Ramos (cell line): ENCODE measurements around the gene NRP1.

Source experiments
- in situ Hi-C: fragments of 300-500 bp; cut with MboI; formaldehyde crosslinking; loops from one replicate; pipeline ENCODE4 v1.14.3; 2022; ENCODE audit warnings: low sequenced_read_pairs; ENCODE audit not compliant: unreplicated experiment

NRP1 gene

GRCh38 chr10:33162248-33162575 is 172.3 kb downstream of the NRP1 start:
- in situ Hi-C loops, result no loop called here

- in situ Hi-C loops, result no loop called here
These were observed 172.8 kb downstream of the NRP1 start for GRCh38 chr10:33161550-33162247.

GRCh38 chr10:33160151-33160550 is 174.3 kb downstream of the NRP1 start:
- in situ Hi-C loops, result no loop called here

DNA sequence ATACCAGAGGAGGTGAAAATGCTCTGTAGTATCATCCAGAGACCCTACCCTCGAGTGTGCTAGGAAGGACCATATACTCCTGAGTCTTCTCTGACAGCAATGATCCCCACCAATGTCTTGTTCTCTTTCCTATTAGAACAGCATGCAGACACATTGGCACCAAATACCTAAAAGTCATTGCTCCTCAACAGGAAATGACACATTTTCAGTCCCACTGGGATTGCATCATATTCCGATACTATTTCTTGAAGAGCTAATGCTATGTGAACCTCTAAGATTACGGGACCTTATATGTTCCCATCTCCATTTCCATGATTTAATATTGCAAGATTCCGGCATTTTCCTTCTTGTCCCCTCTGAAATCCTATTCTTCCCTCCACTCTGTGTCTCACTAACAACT is 177.4 kb downstream of the NRP1 start:
- in situ Hi-C loops, result no loop called here

DNA sequence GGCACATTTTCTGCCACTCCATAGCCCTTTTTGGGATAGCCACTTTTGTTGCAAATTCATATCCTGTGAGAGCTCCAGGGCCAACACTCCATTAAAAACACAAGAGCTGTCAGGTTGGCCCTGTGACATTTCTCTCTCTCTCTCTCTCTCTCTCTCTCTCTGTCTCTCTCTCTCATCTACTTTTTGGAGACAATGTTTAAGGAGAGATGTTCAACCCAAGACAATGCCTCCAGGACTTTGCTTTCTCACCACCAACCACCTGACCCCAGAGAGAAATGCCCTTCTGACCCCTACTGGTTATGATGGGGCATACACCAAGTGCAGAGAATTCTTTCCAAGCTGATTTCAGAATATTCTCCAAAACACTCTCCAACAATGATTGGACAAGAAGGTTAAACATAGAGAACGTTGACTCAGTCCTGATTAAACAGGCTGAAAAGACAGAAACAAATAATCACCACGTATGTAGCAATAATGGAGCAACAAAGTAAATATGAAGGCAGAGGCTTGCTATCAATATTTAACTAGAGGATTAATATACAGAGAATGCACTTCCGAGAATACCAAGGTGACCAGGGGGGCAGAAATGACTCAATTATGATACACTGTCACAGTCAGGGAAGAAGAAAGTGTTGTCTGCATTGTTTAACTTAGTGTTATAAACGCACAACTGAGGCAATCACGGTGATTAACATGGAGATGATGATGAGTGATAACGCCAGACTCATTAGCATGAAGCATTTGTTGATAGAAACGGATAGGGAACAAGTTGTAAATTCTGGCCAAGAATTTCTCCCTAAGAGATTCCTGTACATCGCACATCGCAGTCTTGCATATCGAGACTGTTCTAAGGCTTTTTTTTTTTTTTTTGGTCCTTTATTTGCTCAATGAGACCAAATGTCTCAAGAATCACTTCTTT is 178.5 kb downstream of the NRP1 start:
- in situ Hi-C loops, result no loop called here

DNA sequence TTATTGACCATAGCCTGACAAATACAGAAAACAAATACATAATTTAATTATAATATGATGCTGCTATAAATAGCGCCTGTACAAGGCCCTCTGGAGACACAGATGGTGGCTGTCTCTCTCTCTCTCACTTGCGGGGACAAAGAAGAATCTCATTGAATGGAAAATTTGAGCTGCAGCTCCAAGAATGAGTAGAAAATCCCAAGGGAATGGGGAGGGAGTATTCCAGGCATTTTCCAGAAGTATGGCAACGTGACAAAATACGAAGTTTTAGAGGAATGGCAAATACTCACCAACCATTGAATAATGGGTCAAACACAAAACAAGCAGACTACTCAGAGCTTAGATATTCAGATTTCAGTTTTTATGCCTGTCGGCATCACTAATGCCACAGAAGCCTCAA is 179.9 kb downstream of the NRP1 start:
- in situ Hi-C loops, result no loop called here

DNA sequence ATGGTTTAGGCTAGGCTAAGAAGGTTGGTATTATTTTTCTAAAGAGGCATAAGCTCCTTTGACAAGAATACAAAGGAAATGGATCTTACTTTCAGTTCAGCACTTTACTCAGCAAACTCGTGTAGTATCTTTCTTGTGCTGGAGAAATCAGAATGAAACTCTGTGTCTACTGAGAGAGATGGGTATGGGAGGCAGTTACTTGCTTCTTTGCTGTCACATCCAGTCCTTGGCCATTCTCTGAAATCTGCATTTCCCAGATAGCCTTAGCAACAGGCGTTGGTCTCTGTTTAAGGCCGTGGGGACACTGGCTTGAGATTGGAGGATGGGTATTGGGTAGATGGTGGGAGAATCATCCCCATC is 180.5 kb downstream of the NRP1 start:
- in situ Hi-C loops, result no loop called here

GRCh38 chr10:33153251-33153967 is 181.1 kb downstream of the NRP1 start:
- in situ Hi-C loops, result no loop called here

- in situ Hi-C loops, result no loop called here
These were observed 181.7 kb downstream of the NRP1 start for GRCh38 chr10:33152750-33153149.

DNA sequence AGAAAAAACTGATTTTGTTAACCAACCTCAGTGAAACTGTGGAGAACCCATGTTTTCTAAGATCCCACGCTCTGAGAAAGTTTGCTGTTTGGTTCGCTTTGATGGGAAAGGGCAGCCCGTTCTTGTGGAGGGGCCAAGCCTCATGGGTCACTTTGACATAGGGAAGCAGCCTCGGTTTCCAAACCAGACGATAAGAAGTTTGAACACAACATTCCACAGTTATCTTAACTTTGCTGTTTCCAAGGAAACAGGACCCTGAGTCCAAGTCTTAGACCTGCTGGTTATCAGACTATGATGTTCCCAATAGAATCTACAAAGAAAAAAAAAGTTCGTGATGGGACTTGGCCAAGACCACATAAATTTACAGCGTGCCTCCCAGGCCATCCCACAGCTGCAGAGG is 182.3 kb downstream of the NRP1 start:
- in situ Hi-C loops, result no loop called here

- in situ Hi-C loops, result no loop called here
These were observed 183.1 kb downstream of the NRP1 start for GRCh38 chr10:33151344-33151864.

DNA sequence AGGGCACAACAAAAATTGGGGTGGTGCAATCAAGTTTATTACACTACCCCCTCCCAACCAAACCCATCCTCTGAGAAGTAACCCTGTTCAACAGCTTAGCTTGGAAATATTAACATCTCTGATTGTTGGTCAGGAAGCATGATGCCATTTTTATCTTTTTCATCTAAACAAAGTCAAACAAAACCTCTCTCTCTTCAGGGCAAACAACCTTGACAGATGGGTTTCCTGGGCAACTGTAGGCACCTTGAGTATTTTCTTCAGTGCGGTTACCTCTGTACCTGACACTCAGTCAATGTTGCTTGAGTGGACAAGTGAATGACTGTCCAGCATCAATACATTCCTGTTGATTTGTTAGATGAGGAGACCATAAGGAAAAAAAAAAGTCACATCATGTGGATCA is 183.6 kb downstream of the NRP1 start:
- in situ Hi-C loops, result no loop called here

DNA sequence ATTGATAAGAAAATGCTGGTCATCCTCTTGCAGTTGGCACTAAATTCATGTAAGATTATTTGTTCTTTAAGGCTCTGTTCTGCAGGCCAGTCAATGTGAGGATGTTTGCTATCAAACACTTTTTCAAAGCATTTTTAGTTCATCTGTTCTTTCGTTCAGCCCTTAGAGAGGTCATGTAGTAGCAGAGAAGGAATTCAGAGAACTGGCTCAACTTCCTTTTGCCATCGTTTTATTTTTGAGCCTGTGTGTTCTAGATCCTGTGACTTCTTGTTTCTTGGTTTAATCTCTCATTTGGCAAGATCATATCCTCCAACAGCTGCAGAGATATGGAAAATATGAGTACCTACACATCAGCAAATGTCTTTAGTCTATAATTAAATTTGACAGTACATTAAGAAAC is 184.3 kb downstream of the NRP1 start:
- in situ Hi-C loops, result no loop called here

DNA sequence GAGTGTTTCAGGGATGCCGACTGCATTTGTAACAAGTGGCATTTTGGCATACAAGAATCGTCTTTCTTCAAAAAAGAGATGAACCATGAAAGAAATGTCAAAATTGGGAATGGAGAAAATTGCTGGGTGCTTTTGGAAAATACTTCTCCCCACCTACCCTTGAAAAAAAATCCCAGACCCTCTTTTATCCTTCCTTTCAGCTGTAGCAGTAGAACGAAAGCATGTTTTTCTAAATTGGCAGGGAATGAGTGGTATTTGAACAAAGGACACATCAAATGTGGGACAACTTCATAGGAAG is 187.5 kb downstream of the NRP1 start:
- in situ Hi-C loops, result no loop called here

DNA sequence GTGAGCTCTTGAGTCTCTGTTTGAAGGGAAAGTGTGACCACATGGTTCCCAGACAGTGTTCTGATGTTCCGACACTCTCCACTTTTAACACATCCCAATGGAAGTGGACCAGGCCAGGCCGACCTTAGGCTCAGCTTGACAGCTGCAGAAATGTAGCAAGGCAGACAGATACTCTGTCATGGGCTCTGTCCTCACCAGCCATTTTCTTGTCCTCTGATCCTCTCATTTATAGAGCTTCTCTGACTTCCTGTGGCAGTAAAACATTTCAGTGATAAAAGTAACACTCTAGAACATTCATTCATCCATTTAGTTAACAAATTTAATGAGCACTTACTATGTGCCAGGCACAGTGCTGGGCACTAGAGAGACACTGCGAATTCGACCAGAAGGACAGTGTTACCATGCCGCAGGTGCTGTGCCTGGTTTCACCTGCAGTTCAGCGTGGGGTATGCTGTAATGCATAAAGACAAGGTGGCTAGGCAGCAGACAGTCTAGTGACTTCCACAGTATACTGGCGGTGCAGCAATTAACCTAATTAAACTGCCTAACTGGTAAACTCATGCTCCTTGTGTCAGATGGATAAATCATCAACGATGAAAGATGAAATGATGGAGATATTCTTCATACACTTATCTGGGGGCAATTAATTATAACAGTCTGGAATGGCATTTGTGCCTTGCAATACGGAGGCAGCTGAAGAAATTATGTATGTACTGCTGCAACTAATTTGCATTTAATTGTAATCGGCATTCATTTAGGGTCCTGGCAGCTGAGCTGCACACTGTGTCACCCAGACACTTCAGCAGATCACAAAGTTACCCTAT is 188.1 kb downstream of the NRP1 start:
- in situ Hi-C loops, result no loop called here

DNA sequence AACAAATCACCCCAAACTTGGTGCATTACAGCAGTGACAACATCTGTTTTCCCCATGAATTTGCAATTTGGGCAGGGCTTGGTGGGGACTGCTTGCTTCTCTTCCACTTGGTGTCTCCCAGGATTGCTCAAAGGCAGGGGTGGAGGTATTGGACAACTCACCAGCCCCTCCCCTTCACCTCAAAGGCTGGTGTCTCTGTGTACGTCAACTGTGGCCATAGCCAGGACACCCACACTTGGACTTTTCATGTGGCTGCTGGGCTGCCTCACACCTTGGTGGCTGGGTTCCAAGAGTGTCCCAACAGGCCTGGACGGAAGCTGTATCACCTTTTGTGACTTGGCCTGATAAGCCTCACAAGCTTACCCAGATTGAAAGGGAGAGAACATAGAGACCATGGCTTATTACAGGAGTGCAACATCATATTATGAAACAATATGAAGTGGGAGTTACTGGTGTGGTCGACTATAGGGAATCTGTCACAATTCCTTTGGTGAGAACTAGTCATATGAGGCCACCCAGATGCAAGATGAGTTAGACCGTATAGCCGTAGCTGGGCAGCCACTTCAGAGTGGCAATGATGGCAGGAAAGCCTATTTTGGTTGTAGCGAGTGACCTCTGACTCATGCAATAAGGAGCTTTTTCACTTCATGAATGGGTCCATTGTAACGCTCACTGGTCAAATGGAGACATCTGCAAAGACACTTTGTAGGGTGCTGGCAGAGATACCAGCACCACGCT is 188.8 kb downstream of the NRP1 start:
- in situ Hi-C loops, result no loop called here

GRCh38 chr10:33143160-33143728 is 191.2 kb downstream of the NRP1 start:
- in situ Hi-C loops, result no loop called here

GRCh38 chr10:33142295-33142694 is 192.2 kb downstream of the NRP1 start:
- in situ Hi-C loops, result no loop called here

DNA sequence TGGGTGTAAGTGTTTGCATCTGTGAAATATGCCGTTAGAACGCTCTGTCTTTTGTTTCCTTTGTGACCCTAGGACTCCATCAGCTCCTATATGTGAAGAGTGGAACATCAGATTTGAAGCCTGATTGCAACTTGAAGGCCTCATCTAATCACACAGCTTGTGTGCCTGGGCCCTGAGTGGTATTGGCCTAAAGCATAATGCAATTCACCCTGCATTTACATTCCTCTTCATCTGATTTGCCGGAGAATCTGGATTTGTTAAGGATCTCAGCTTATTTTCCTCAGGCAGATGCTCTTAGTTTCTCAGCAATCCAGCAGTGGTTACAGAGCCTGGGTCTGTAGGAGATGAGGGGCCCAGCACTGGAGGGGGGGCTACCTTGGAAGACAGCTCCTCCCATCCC is 193.2 kb downstream of the NRP1 start:
- in situ Hi-C loops, result no loop called here
